ENCODE results near the gene ADAMTS6. TPM values are rescaled to one million over a fixed set of nuclear protein-coding genes. Genes with fewer than 3 reads are reported as not detected.

Gene ADAMTS6
- total RNA-seq, 1 experiment from 2014 or later, result 2.8 TPM

DNA sequence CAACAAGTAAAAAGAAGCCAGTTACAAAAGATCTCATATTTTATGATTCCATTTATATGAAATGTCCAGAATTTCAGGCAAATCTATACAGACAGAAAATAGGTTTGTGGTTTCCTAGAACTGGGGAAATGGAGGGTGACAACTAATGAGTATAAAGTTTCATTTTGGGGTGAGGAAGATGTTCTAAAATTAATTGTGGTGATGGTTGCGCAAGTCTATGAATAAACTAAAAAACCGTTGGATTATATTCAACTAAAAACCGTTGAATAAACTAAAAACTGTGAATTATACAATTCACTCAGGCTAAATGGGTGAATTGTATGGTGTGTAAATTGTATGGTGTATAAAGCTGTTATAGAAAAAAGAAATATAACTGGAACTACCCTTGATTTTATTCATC lies 47.6 kb downstream of the ADAMTS6 start (continued):
- TF ChIP-seq, protein P1, sequence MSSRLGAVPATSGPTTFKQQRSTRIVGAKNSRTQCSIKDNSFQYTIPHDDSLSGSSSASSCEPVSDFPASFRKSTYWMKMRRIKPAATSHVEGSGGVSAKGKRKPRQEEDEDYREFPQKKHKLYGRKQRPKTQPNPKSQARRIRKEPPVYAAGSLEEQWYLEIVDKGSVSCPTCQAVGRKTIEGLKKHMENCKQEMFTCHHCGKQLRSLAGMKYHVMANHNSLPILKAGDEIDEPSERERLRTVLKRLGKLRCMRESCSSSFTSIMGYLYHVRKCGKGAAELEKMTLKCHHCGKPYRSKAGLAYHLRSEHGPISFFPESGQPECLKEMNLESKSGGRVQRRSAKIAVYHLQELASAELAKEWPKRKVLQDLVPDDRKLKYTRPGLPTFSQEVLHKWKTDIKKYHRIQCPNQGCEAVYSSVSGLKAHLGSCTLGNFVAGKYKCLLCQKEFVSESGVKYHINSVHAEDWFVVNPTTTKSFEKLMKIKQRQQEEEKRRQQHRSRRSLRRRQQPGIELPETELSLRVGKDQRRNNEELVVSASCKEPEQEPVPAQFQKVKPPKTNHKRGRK (CRISPR knock-in tag; IDR thresholded peaks at IDR 0.05; ENCODE audit: borderline replicate concordance), result no peak
- TF ChIP-seq, protein P2, sequence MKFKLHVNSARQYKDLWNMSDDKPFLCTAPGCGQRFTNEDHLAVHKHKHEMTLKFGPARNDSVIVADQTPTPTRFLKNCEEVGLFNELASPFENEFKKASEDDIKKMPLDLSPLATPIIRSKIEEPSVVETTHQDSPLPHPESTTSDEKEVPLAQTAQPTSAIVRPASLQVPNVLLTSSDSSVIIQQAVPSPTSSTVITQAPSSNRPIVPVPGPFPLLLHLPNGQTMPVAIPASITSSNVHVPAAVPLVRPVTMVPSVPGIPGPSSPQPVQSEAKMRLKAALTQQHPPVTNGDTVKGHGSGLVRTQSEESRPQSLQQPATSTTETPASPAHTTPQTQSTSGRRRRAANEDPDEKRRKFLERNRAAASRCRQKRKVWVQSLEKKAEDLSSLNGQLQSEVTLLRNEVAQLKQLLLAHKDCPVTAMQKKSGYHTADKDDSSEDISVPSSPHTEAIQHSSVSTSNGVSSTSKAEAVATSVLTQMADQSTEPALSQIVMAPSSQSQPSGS (CRISPR knock-in tag; IDR thresholded peaks at IDR 0.05; ENCODE audit: borderline replicate concordance, low read depth), result no peak
- TF ChIP-seq, protein P3, sequence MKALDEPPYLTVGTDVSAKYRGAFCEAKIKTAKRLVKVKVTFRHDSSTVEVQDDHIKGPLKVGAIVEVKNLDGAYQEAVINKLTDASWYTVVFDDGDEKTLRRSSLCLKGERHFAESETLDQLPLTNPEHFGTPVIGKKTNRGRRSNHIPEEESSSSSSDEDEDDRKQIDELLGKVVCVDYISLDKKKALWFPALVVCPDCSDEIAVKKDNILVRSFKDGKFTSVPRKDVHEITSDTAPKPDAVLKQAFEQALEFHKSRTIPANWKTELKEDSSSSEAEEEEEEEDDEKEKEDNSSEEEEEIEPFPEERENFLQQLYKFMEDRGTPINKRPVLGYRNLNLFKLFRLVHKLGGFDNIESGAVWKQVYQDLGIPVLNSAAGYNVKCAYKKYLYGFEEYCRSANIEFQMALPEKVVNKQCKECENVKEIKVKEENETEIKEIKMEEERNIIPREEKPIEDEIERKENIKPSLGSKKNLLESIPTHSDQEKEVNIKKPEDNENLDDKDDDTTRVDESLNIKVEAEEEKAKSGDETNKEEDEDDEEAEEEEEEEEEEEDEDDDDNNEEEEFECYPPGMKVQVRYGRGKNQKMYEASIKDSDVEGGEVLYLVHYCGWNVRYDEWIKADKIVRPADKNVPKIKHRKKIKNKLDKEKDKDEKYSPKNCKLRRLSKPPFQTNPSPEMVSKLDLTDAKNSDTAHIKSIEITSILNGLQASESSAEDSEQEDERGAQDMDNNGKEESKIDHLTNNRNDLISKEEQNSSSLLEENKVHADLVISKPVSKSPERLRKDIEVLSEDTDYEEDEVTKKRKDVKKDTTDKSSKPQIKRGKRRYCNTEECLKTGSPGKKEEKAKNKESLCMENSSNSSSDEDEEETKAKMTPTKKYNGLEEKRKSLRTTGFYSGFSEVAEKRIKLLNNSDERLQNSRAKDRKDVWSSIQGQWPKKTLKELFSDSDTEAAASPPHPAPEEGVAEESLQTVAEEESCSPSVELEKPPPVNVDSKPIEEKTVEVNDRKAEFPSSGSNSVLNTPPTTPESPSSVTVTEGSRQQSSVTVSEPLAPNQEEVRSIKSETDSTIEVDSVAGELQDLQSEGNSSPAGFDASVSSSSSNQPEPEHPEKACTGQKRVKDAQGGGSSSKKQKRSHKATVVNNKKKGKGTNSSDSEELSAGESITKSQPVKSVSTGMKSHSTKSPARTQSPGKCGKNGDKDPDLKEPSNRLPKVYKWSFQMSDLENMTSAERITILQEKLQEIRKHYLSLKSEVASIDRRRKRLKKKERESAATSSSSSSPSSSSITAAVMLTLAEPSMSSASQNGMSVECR (CRISPR knock-in tag; IDR thresholded peaks at IDR 0.05; ENCODE audit: borderline replicate concordance), result no peak
- TF ChIP-seq, protein P4, sequence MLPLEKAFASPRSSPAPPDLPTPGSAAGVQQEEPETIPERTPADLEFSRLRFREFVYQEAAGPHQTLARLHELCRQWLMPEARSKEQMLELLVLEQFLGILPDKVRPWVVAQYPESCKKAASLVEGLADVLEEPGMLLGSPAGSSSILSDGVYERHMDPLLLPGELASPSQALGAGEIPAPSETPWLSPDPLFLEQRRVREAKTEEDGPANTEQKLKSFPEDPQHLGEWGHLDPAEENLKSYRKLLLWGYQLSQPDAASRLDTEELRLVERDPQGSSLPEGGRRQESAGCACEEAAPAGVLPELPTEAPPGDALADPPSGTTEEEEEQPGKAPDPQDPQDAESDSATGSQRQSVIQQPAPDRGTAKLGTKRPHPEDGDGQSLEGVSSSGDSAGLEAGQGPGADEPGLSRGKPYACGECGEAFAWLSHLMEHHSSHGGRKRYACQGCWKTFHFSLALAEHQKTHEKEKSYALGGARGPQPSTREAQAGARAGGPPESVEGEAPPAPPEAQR (CRISPR knock-in tag; IDR thresholded peaks at IDR 0.05), result no peak
- TF ChIP-seq ZBTB21 (CRISPR knock-in tag; IDR thresholded peaks at IDR 0.05; ENCODE audit: borderline replicate concordance) (no peak), SOX15 (CRISPR knock-in tag; IDR thresholded peaks at IDR 0.05) (no peak), ZNF416 (CRISPR knock-in tag; IDR thresholded peaks at IDR 0.05) (no peak), ZNF138 (CRISPR knock-in tag; conservative IDR thresholded peaks at IDR 0.05) (no peak), NR2C2 (CRISPR knock-in tag; IDR thresholded peaks at IDR 0.05) (no peak), TEAD4 (CRISPR knock-in tag; IDR thresholded peaks at IDR 0.05) (no peak)
- TF ChIP-seq, protein P5, sequence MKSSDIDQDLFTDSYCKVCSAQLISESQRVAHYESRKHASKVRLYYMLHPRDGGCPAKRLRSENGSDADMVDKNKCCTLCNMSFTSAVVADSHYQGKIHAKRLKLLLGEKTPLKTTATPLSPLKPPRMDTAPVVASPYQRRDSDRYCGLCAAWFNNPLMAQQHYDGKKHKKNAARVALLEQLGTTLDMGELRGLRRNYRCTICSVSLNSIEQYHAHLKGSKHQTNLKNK (CRISPR knock-in tag; IDR thresholded peaks at IDR 0.05), result no peak

DNA sequence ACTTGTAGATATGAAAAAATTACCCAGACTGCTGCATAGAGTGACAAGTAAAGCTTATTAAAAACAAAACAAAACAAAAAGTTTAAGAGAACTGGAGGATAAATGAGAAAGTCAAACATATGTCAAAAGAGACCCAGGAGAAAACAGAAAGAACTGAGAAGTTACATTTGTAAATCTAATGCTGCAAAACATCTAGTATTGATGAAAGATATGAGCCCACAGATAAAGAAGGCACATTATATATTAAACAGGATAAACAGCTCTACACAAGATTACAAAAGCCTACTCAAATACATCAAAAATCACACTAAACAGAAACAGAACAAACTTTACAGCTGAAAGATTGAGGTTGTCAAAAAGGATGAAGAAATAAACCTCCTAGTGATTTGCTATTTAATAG lies 55.1 kb downstream of the ADAMTS6 start:
- H3K36me3 Mint-ChIP-seq, result peaks cover 5% of the 10 kb centered on the region
- no peak overlapping the region for H3K27ac Mint-ChIP-seq
- H3K27me3 Mint-ChIP-seq (ENCODE audit: low read depth), result no peaks in the 10 kb centered on the region
- peaks cover 13% of the 10 kb centered on the region for H3K9me3 Mint-ChIP-seq
- no peak for DNase-seq (ENCODE audit: low spot score)
- POLR2A ChIA-PET, result no interaction called here
- CTCF ChIA-PET, result no interaction called here
- ATAC-seq, result no peak
- TF ChIP-seq, protein P5 (CRISPR knock-in tag; IDR thresholded peaks at IDR 0.05), result no peak
- TF ChIP-seq, protein P6, sequence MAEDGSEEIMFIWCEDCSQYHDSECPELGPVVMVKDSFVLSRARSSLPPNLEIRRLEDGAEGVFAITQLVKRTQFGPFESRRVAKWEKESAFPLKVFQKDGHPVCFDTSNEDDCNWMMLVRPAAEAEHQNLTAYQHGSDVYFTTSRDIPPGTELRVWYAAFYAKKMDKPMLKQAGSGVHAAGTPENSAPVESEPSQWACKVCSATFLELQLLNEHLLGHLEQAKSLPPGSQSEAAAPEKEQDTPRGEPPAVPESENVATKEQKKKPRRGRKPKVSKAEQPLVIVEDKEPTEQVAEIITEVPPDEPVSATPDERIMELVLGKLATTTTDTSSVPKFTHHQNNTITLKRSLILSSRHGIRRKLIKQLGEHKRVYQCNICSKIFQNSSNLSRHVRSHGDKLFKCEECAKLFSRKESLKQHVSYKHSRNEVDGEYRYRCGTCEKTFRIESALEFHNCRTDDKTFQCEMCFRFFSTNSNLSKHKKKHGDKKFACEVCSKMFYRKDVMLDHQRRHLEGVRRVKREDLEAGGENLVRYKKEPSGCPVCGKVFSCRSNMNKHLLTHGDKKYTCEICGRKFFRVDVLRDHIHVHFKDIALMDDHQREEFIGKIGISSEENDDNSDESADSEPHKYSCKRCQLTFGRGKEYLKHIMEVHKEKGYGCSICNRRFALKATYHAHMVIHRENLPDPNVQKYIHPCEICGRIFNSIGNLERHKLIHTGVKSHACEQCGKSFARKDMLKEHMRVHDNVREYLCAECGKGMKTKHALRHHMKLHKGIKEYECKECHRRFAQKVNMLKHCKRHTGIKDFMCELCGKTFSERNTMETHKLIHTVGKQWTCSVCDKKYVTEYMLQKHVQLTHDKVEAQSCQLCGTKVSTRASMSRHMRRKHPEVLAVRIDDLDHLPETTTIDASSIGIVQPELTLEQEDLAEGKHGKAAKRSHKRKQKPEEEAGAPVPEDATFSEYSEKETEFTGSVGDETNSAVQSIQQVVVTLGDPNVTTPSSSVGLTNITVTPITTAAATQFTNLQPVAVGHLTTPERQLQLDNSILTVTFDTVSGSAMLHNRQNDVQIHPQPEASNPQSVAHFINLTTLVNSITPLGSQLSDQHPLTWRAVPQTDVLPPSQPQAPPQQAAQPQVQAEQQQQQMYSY (CRISPR knock-in tag; IDR thresholded peaks at IDR 0.05), result no peak
- TF ChIP-seq, protein P7, sequence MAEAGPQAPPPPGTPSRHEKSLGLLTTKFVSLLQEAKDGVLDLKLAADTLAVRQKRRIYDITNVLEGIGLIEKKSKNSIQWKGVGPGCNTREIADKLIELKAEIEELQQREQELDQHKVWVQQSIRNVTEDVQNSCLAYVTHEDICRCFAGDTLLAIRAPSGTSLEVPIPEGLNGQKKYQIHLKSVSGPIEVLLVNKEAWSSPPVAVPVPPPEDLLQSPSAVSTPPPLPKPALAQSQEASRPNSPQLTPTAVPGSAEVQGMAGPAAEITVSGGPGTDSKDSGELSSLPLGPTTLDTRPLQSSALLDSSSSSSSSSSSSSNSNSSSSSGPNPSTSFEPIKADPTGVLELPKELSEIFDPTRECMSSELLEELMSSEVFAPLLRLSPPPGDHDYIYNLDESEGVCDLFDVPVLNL (CRISPR knock-in tag; IDR thresholded peaks at IDR 0.05; ENCODE audit: borderline replicate concordance, low read depth), result no peak
- no peak for TF ChIP-seq FOXK1 (CRISPR knock-in tag; IDR thresholded peaks at IDR 0.05)
- H3K4me1 Mint-ChIP-seq, result peaks cover 6% of the 10 kb centered on the region
- H3K4me3 Mint-ChIP-seq, result no peak overlapping the region
